Stomach (tissue), 9 donors: ENCODE results near the gene TFAP2A. TPM values are rescaled to one million over a fixed set of nuclear protein-coding genes. Genes with fewer than 3 reads are reported as not detected.

ENCODE experiments used
- DNase-seq, 2 donors: peaks; one replicate each; pipeline versions ENCODE4 v3.0.0 to v3.0.0-alpha.2; 2013 to 2019
- H3K27ac ChIP-seq, 5 donors: fragments of 200-600 bp in 4 of 5; sonication (generic) in 4 of 5; one replicate each; pipeline ENCODE4 v1.5.1; 2013 to 2019; ENCODE audit warnings: mild to moderate bottlenecking in 1 of 5, moderate library complexity in 1 of 5
- H3K27me3 ChIP-seq, 3 donors: fragments of 200-600 bp; sonication (generic); one replicate each; pipeline ENCODE4 v1.5.1; 2017 to 2019; ENCODE audit warnings: mixed run types in 1 of 3
- H3K36me3 ChIP-seq, 4 donors: fragments of 200-600 bp; sonication (generic); 1 replicate in 3 of 4; 2 replicates in 1 of 4; pipeline ENCODE4 v1.5.1; 2016 to 2019
- H3K4me1 ChIP-seq, 4 donors: fragments of 200-600 bp; sonication (generic); one replicate each; pipeline ENCODE4 v1.5.1; 2016 to 2019
- H3K4me3 ChIP-seq, 4 donors: fragments of 200-600 bp; sonication (generic) in 3 of 4; one replicate each; pipeline ENCODE4 v1.5.1; 2016 to 2019; ENCODE audit warnings: mild to moderate bottlenecking in 1 of 4
- H3K9me3 ChIP-seq, 4 donors: fragments of 200-600 bp; sonication (generic); one replicate each; pipeline ENCODE4 v1.5.1; 2016 to 2019
- EP300 ChIP-seq: sonication (generic); formaldehyde crosslinking; IDR thresholded peaks from one replicate; pipeline ENCODE4 v1.6.1; 2017; ENCODE audit warnings: antibody characterized with exemption
- POLR2A ChIP-seq, 4 donors: fragments of 450-650 bp; IDR thresholded peaks; one replicate each; pipeline ENCODE4 v1.6.1; 2016; ENCODE audit warnings: antibody characterized with exemption in 4 of 4, control low read depth in 2 of 4, mild to moderate bottlenecking in 1 of 4, moderate library complexity in 1 of 4
- POLR2AphosphoS5 ChIP-seq, 3 donors: sonication (generic); formaldehyde crosslinking; IDR thresholded peaks; one replicate each; pipeline ENCODE4 v1.6.1; 2016; ENCODE audit warnings: antibody characterized with exemption in 3 of 3
- WGBS, 5 donors: extraction: QIAGEN DNeasy Blood & Tissue Kit in 3 of 5; methylation state at CpG; one replicate each; pipeline versions ENCODE4 v1.1.5 to v1.1.7; 2013 to 2018; 5-methylcytosine and 5-hydroxymethylcytosine counted together
- intact Hi-C: fragments of 100-400 bp; cut with DNase I; formaldehyde crosslinking; loops from one replicate; pipeline ENCODE4 v1.15.1; 2023; ENCODE audit warnings: low total_unique reads
- polyA plus RNA-seq, 3 donors: library from polyadenylated mRNA; stranded (reverse); fragments of 200-250 nt; gene quantifications; one replicate each; pipeline ENCODE4 v1.2.3, GENCODE V29; 2013
- total RNA-seq, 5 donors: library from RNA; depleted of rRNA; stranded (reverse); fragments of >200 nt; gene quantifications; one replicate each; pipeline versions ENCODE4 v1.1.0 to v1.2.3, GENCODE V29; 2014 to 2016
- TF ChIP-seq, protein P1 (sequence below), 7 experiments: fragments of 450-650 bp in 4 of 7; fragments of 200-600 bp in 3 of 7; sonication (generic) in 3 of 7; IDR thresholded peaks; one replicate each; pipeline ENCODE4 v1.5.1; 2016 to 2019; ENCODE audit warnings: antibody characterized with exemption in 7 of 7, control low read depth in 2 of 7, mild to moderate bottlenecking in 1 of 7
- donor health status: healthy with polysubstance abuse.
- donor health status: Bipolar disorder and iron deficiency.
- donor health status: healthy.

Gene TFAP2A
- total and polyA plus RNA-seq, 8 donors: 0.18 to 10.1 (median 0.50) TPM; not detected in 5

DNA sequence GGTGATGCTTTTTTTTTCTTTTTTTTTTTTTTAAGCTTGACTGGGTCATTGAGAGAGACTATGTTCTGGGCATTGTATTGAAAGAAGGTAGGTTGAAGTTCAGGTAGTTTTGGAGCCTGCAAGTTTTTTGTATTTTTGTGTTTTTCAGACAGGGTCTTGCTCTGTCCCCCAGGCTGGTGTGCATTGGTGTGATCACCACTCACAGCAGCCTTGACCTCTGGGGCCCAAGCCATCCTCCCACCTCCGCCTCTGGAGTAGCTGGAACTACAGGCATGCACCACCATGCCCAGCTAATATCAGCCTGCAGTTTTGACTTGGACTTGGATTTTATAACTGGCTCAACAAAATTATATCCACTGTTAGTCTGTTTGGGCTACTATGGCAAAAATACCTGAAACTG is 31.7 kb upstream of the TFAP2A start:
- Histone ChIP-seq H3K4me1 (peaks cover 0 to under 1% (median 0%) of the 10 kb centered on the region in 4 donors), H3K27ac (no peak overlapping the region), H3K27me3 (peaks cover 0 to 17% (median 0%) of the 10 kb centered on the region in 3 donors), H3K9me3 (no peaks in the 10 kb centered on the region), H3K36me3 (no peaks in the 10 kb centered on the region), H3K4me3 (no peak overlapping the region)
- TF ChIP-seq POLR2AphosphoS5 (IDR thresholded peaks at IDR 0.05): no peak
- no peak for DNase-seq
- intact Hi-C loops: no loop called here
- 85 to 96% (median 90%) methylated on average over 1 of the region's 1 CpG for WGBS, 5 donors

DNA sequence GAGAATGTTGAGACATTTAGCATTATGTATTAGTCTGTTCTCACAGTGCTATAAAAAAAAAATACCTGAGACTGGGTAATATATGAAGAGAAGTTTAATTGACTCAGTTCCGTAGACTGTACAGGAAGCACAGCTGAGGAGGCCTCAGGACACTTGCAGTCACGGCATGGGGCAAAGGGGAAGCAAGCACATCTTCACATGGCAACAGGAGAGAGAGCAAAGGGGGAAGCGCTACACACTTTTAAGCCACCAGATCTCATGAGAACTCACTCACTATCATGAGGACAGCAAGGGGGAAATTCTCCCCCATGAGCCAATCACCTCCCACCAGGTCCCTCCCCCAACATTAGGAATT is 26.8 kb upstream of the TFAP2A start:
- Histone ChIP-seq H3K27ac (no peak overlapping the region), H3K9me3 (no peaks in the 10 kb centered on the region), H3K27me3 (no peaks in the 10 kb centered on the region), H3K4me3 (no peak overlapping the region), H3K4me1 (no peaks in the 10 kb centered on the region), H3K36me3 (no peaks in the 10 kb centered on the region)
- 82 to 91% (median 87%) methylated on average over 3 of the region's 3 CpGs for WGBS, 5 donors
- intact Hi-C loops: no loop called here
- TF ChIP-seq POLR2AphosphoS5 (IDR thresholded peaks at IDR 0.05): no peak
- DNase-seq: no peak

DNA sequence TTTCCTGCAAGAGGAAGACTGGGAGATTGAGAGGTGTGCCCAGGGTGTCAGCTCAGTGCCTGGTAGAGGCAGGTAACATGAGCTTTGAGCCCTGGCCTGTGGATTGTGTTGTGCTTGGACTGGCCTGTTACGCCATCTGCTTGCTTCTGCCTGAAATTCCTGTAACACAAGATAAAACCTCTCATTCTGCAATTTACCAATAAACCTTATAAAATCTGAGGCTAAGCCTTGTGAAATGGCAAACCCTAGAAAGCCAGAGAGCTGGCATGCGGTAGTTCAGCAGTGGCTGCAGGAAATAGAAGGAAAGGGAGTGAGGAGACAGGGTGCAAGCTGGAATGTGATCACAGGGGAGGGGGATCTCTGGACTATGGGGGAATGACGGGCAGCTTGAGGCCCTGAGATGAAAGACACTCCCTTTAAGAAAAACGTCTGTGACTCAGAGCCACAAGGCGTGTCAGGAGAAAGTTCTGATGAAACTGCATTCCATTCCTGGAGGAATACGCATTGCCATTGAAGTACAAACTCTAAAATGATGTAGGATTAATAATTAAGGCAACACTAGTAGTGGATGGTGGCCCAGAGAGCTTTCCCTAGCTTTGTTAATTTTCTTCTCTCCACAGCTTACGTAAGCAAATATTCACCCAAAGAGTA is 26.3 kb upstream of the TFAP2A start:
- DNase-seq: peak in 1 of 2 donors; percentile 64

DNA sequence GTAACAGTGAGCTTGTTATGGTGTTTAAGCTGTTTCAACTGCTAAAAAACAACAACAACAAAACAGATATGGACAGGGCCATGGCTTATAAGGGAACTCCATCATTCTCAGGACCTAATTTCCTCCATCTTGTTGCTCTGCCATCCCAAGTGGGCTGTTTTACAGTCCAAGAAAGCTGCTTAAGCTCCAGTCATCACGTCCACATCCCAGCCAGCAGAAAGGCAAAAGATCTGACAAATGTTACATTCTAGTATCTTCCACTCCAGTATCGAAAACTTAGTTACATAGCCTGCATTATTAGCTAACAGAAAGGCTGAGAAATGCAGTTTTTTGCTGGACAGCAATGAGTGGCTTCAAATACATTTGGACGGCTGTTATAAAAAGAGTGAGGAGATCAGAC is 23.0 kb upstream of the TFAP2A start:
- WGBS, 5 donors: 71 to 89% (median 87%) methylated on average over 3 of the region's 3 CpGs
- intact Hi-C loops: no loop called here

More for the DNA sequence above, 26.3 kb upstream of the TFAP2A start:
- H3K4me1 ChIP-seq: no peaks in the 10 kb centered on the region
- intact Hi-C loops: no loop called here
- H3K9me3 ChIP-seq: no peaks in the 10 kb centered on the region
- H3K27ac ChIP-seq: no peak overlapping the region
- H3K27me3 ChIP-seq: no peaks in the 10 kb centered on the region
- H3K36me3 ChIP-seq: no peaks in the 10 kb centered on the region
- TF ChIP-seq POLR2AphosphoS5 (IDR thresholded peaks at IDR 0.05): no peak
- TF ChIP-seq EP300: no peak
- TF ChIP-seq, protein P1, sequence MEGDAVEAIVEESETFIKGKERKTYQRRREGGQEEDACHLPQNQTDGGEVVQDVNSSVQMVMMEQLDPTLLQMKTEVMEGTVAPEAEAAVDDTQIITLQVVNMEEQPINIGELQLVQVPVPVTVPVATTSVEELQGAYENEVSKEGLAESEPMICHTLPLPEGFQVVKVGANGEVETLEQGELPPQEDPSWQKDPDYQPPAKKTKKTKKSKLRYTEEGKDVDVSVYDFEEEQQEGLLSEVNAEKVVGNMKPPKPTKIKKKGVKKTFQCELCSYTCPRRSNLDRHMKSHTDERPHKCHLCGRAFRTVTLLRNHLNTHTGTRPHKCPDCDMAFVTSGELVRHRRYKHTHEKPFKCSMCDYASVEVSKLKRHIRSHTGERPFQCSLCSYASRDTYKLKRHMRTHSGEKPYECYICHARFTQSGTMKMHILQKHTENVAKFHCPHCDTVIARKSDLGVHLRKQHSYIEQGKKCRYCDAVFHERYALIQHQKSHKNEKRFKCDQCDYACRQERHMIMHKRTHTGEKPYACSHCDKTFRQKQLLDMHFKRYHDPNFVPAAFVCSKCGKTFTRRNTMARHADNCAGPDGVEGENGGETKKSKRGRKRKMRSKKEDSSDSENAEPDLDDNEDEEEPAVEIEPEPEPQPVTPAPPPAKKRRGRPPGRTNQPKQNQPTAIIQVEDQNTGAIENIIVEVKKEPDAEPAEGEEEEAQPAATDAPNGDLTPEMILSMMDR (IDR thresholded peaks at IDR 0.05): no peak
- TF ChIP-seq POLR2A (IDR thresholded peaks at IDR 0.05): no peak
- no peak overlapping the region for H3K4me3 ChIP-seq
- 51 to 60% (median 57%) methylated on average over 7 of the region's 7 CpGs for WGBS, 5 donors

DNA sequence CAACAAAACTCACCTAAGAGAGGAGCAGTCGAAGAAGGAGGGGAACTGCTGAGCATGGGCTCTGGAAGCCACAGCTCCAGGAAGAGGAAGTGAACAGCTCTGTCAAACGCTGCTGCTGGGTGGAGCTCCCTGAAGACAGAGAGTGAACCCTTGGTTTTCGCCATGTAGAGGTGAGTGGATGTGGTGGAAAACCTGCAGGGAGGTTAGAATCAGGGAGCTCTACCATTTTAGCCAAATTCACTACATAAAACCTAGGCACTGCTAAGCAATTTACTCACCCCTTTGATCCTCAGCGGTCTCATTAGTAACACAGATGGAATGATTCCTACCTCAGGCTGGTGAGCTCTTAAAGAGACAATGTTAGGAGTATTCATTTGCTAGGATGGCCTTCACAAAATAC is 19.4 kb upstream of the TFAP2A start:
- H3K36me3 ChIP-seq: no peaks in the 10 kb centered on the region
- DNase-seq: peak in 1 of 2 donors; percentile 6
- H3K4me3 ChIP-seq: no peak overlapping the region
- intact Hi-C loops: loop anchor here (5.0 kb wide), 1 partner anchor 1447 kb away; no protein-coding TSS in a partner anchor
- no peak overlapping the region for H3K27ac ChIP-seq
- 45 to 58% (median 45%) methylated on average over 4 of the region's 4 CpGs for WGBS, 5 donors
- no peaks in the 10 kb centered on the region for H3K9me3 ChIP-seq
- H3K27me3 ChIP-seq: peaks cover 0 to 21% (median 0%) of the 10 kb centered on the region in 3 donors
- no peaks in the 10 kb centered on the region for H3K4me1 ChIP-seq
- TF ChIP-seq, protein P1 (IDR thresholded peaks at IDR 0.05): no peak
- no peak for TF ChIP-seq EP300
- TF ChIP-seq POLR2A (IDR thresholded peaks at IDR 0.05): no peak
- TF ChIP-seq POLR2AphosphoS5 (IDR thresholded peaks at IDR 0.05): no peak

More for the DNA sequence above, 23.0 kb upstream of the TFAP2A start:
- TF ChIP-seq, protein P1 (IDR thresholded peaks at IDR 0.05): no peak
- no peak for TF ChIP-seq POLR2A (IDR thresholded peaks at IDR 0.05)
- no peak for TF ChIP-seq EP300
- TF ChIP-seq POLR2AphosphoS5 (IDR thresholded peaks at IDR 0.05): no peak
- Histone ChIP-seq H3K27ac (no peak overlapping the region), H3K4me1 (no peaks in the 10 kb centered on the region), H3K4me3 (no peak overlapping the region), H3K27me3 (peaks cover 0 to 10% (median 0%) of the 10 kb centered on the region in 3 donors), H3K36me3 (no peaks in the 10 kb centered on the region), H3K9me3 (no peaks in the 10 kb centered on the region)
- DNase-seq: no peak
